OCI-LY3 (cell line): ENCODE results near the gene CYP8B1.

Experiments
- H2AFZ ChIP-seq: fragments of 200-600, 300-600 bp; shearing (Covaris generic); 2 replicates; pipeline ENCODE4 v1.6.0; 2014; ENCODE audit warnings: antibody characterized with exemption, low read depth, low read length
- H3K27ac ChIP-seq: fragments of 200-600, 300-600 bp; sonication (generic); 2 replicates; pipeline ENCODE4 v1.5.1; 2014; ENCODE audit warnings: mild to moderate bottlenecking, low read length, moderate library complexity, mixed read lengths
- H3K27me3 ChIP-seq: fragments of 200-600, 300-600 bp; sonication (generic); 2 replicates; pipeline ENCODE4 v1.6.1; 2014; ENCODE audit warnings: low read depth, low read length, mixed read lengths
- H3K36me3 ChIP-seq: fragments of 200-600, 300-600 bp; sonication (generic); replicated peaks from 2 replicates; pipeline ENCODE3; 2014; ENCODE audit warnings: low read depth, low read length, mixed read lengths
- H3K4me1 ChIP-seq: fragments of 300-600, 200-600 bp; sonication (generic); 2 replicates; pipeline ENCODE4 v1.6.1; 2014; ENCODE audit warnings: low read length, mixed read lengths
- H3K4me2 ChIP-seq: fragments of 200-600, 300-600 bp; sonication (generic); 2 replicates; pipeline ENCODE4 v1.6.1; 2014; ENCODE audit warnings: low read length, mixed read lengths
- H3K4me3 ChIP-seq: fragments of 300-600, 200-600 bp; sonication (generic); 2 replicates; pipeline ENCODE4 v1.5.1; 2014; ENCODE audit warnings: antibody characterized with exemption, mild to moderate bottlenecking, low read length, moderate library complexity
- H3K79me2 ChIP-seq: fragments of 300-600, 200-600 bp; shearing (Covaris generic); 2 replicates; pipeline ENCODE4 v1.6.1; 2014; ENCODE audit warnings: mild to moderate bottlenecking, low read length, mixed read lengths
- H3K9ac ChIP-seq: fragments of 300-600, 200-600 bp; shearing (Covaris generic); 2 replicates; pipeline ENCODE4 v1.6.0; 2014; ENCODE audit warnings: mild to moderate bottlenecking, low read length, moderate library complexity
- H3K9me3 ChIP-seq: fragments of 200-600, 300-600 bp; shearing (Covaris generic); 2 replicates; pipeline ENCODE4 v1.6.1; 2014; ENCODE audit warnings: low read length, mixed read lengths; ENCODE audit not compliant: insufficient read depth
- H4K20me1 ChIP-seq: fragments of 200-600, 300-600 bp; sonication (generic); 2 replicates; pipeline ENCODE4 v1.6.1; 2016; ENCODE audit warnings: low read length, mixed read lengths; ENCODE audit not compliant: insufficient read depth
- CTCF ChIP-seq: fragments of 200-600, 300-600 bp; sonication (generic); IDR thresholded peaks from 2 replicates; pipeline ENCODE4 v1.5.1; 2014; ENCODE audit warnings: antibody characterized with exemption, low read length, low read depth
- EZH2phosphoT487 ChIP-seq: fragments of 200-600 bp; shearing (Covaris generic); IDR thresholded peaks from 2 replicates; pipeline ENCODE4 v1.6.1; 2018; ENCODE audit warnings: antibody characterized with exemption, mixed run types, low read depth

Gene CYP8B1

GRCh38 chr3:42876940-42877720 lies 1.5 kb upstream of the CYP8B1 start:
- Histone ChIP-seq H3K27ac (no peak overlapping the region), H3K4me1 (peaks cover 9% of the 10 kb centered on the region), H3K9me3 (no peaks in the 10 kb centered on the region), H3K27me3 (peaks cover 5% of the 10 kb centered on the region; the same call in 1 of the 2 replicates), H3K9ac (no peak overlapping the region), H3K4me2 (no peak overlapping the region), H3K79me2 (no peaks in the 10 kb centered on the region), H4K20me1 (no peaks in the 10 kb centered on the region), H3K4me3 (no peak overlapping the region), H2AFZ (no peak overlapping the region), H3K36me3 (no peaks in the 10 kb centered on the region)
- no peak for TF ChIP-seq CTCF
- TF ChIP-seq EZH2phosphoT487 = no peak

GRCh38 chr3:42876401-42876800 lies 722 bp upstream of the CYP8B1 start:
- Histone ChIP-seq H3K9ac (no peak overlapping the region), H3K36me3 (no peaks in the 10 kb centered on the region), H3K79me2 (no peaks in the 10 kb centered on the region), H3K9me3 (no peaks in the 10 kb centered on the region), H4K20me1 (no peaks in the 10 kb centered on the region), H3K4me2 (no peak overlapping the region), H2AFZ (no peak overlapping the region), H3K27ac (no peak overlapping the region), H3K27me3 (peaks cover 5% of the 10 kb centered on the region; the same call in 1 of the 2 replicates), H3K4me1 (peaks cover 6% of the 10 kb centered on the region), H3K4me3 (no peak overlapping the region)
- TF ChIP-seq EZH2phosphoT487 (no peak), CTCF (no peak)

- Histone ChIP-seq H3K4me1 (no peaks in the 10 kb centered on the region), H2AFZ (no peak overlapping the region), H4K20me1 (no peaks in the 10 kb centered on the region), H3K79me2 (no peaks in the 10 kb centered on the region), H3K36me3 (no peaks in the 10 kb centered on the region), H3K9ac (no peak overlapping the region), H3K9me3 (no peaks in the 10 kb centered on the region), H3K4me3 (no peak overlapping the region), H3K4me2 (no peak overlapping the region), H3K27ac (no peak overlapping the region), H3K27me3 (peaks cover 5% of the 10 kb centered on the region; the same call in 1 of the 2 replicates)
- TF ChIP-seq CTCF = no peak
- no peak for TF ChIP-seq EZH2phosphoT487
Measured at GRCh38 chr3:42874749-42875148, 930 bp downstream of the CYP8B1 start.

GRCh38 chr3:42873221-42873982 lies 2.3 kb downstream of the CYP8B1 start:
- no peaks in the 10 kb centered on the region for H3K36me3 ChIP-seq
- H3K9ac ChIP-seq = no peak overlapping the region
- no peak overlapping the region for H3K4me2 ChIP-seq
- H4K20me1 ChIP-seq = no peaks in the 10 kb centered on the region
- no peaks in the 10 kb centered on the region for H3K79me2 ChIP-seq
- no peak overlapping the region for H2AFZ ChIP-seq
- TF ChIP-seq CTCF (no peak), EZH2phosphoT487 (no peak)
- peaks cover 5% of the 10 kb centered on the region; the same call in 1 of the 2 replicates for H3K27me3 ChIP-seq
- no peaks in the 10 kb centered on the region for H3K9me3 ChIP-seq
- no peak overlapping the region for H3K27ac ChIP-seq
- H3K4me3 ChIP-seq = no peak overlapping the region
- no peaks in the 10 kb centered on the region for H3K4me1 ChIP-seq
